HT1080 (cell line): ENCODE measurements around the gene PTPN13. TPM values are rescaled to one million over a fixed set of nuclear protein-coding genes. Genes with fewer than 3 reads are reported as not detected.

Source experiments
- DNase-seq: peaks from one replicate; pipeline ENCODE4 v3.0.0-alpha.2; 2015; ENCODE audit warnings: low read depth
- polyA plus RNA-seq, 2 experiments: library from polyadenylated mRNA; depleted of rRNA; stranded (reverse); fragments of >200 nt; gene quantifications; 2 replicates each; pipeline ENCODE4 v1.2.3, GENCODE V29; 2015
- total RNA-seq: library from RNA; depleted of rRNA; stranded (reverse); fragments of >200 nt; shearing (Covaris generic); gene quantifications from 2 replicates; pipeline ENCODE4 v1.2.3, GENCODE V29; 2014; rRNA removed

PTPN13 gene, protein sequence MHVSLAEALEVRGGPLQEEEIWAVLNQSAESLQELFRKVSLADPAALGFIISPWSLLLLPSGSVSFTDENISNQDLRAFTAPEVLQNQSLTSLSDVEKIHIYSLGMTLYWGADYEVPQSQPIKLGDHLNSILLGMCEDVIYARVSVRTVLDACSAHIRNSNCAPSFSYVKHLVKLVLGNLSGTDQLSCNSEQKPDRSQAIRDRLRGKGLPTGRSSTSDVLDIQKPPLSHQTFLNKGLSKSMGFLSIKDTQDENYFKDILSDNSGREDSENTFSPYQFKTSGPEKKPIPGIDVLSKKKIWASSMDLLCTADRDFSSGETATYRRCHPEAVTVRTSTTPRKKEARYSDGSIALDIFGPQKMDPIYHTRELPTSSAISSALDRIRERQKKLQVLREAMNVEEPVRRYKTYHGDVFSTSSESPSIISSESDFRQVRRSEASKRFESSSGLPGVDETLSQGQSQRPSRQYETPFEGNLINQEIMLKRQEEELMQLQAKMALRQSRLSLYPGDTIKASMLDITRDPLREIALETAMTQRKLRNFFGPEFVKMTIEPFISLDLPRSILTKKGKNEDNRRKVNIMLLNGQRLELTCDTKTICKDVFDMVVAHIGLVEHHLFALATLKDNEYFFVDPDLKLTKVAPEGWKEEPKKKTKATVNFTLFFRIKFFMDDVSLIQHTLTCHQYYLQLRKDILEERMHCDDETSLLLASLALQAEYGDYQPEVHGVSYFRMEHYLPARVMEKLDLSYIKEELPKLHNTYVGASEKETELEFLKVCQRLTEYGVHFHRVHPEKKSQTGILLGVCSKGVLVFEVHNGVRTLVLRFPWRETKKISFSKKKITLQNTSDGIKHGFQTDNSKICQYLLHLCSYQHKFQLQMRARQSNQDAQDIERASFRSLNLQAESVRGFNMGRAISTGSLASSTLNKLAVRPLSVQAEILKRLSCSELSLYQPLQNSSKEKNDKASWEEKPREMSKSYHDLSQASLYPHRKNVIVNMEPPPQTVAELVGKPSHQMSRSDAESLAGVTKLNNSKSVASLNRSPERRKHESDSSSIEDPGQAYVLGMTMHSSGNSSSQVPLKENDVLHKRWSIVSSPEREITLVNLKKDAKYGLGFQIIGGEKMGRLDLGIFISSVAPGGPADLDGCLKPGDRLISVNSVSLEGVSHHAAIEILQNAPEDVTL (N-terminal part only)
- total RNA-seq, result 7.9 and 12.0 TPM in 2 replicates
- 4.7 and 7.8 TPM in 2 replicates for polyA plus RNA-seq (2015; cell fraction: cytosol; rRNA removed)
- 13.0 and 13.4 TPM in 2 replicates for polyA plus RNA-seq (2015; cell fraction: nucleus; rRNA removed)

DNA sequence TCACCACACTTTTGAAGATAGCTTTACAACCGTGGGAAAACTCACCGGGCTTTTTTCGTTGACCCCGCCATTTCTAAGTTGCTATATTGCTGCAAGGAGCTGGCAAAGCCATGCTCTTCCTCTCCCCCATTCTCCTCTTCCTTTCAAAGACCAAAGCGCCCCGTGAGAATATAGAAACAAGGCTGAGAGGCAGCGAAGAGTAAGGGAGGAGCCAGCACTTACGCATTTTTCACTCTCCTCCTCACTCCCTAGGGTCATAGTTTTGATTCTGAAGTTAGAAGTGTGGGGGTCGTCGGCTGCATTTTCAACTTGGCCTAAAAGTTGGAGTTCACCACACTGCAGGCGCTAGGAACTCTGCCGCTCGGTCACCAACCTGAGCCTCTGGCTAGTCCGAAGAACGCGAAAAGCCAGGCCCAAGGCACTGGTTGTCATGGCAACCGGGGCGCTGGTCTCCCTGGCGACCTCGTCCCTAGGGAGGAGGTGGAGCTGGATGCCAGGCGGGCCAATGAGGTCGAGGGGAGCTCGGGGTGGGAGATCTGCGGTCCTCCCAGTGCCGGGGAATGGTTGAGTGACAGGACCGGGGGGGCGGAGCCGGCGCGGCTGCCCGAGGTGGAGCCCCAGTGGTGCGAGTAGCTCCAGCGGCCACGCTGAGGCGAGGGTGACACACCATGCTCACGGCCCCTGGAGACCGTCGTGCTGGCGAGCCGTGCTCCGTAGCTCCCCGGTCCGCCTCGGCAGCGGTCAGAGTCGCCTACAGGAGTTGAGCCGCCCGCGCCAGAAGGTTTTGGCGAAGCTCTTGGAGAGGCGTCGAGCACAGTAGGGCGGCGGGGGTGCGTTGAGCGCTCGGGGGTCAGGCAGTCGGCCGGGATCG, at the start of gene PTPN13:
PTPN13 (plus strand) TSS at position 628 of the 871 bp plus-strand sequence. CDS start 40,942 bp downstream, outside the sequence.
- DNase-seq, result peak; percentile 99

DNA sequence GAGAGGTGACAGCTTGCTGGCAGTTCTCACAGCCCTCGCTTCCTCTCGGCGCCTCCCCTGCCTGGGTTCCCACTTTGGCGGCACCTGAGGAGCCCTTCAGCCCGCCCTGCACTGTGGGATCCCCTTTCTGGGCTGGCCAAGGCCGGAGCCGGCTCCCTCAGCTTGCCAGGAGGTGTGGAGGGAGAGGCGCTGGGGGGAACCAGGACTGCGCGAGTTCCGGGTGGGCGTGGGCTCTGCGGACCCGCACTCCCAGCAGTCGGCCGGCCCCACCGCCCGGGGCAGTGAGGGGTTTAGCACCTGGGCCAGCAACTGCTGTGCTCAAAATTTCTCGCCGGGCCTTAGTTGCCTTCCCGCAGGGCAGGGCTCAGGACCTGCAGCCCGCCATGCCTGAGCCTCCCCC, 47.0 kb upstream of the PTPN13 start:
- no peak for DNase-seq

DNA sequence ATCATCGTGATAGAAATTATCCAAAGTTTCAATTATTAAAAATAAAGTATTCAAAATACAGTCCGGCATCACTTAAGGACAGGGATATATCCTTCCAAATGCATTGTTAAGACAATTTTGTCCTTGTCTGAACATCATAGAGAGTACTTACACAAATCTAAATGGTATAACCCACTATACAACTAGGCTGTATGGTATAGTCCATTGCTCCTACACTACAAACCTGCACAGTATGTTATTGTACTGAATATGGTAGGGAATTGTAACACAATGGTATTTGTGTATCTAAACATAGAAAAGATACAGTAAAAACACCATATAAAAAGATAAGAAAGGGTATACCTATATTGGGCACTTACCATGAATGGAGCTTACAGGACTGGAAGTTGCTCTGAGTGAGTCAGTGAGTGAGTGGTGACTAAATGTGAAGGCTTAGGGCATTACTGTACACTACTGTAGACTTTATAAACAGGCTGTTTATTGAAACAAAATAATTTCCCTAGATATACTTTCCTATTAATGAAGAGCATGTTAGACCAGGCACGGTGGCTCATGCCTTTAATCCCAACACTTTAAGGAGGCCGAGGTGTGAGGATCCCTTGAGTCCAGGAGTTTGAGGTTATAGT, 44.8 kb upstream of the PTPN13 start:
- peak; percentile 45 for DNase-seq

DNA sequence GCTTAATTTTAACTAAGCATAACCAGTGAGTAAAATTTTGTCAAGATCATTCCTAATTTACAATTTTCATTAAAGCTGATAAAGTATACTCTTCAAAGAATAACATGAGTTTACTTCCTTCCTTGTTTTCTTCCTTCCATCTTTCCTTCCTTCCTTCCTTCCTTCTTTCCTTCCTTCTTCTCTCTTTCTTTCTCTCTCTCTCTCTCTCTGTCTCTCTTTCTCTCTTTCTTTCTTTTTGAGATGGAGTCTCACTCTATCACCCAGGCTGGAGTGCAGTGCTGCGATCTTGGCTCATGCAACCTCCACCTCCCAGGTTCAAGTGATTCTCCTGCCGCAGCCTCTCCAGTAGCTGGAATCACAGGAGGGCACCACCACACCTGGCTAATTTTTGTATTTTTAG, 42.7 kb upstream of the PTPN13 start:
- no peak for DNase-seq

DNA sequence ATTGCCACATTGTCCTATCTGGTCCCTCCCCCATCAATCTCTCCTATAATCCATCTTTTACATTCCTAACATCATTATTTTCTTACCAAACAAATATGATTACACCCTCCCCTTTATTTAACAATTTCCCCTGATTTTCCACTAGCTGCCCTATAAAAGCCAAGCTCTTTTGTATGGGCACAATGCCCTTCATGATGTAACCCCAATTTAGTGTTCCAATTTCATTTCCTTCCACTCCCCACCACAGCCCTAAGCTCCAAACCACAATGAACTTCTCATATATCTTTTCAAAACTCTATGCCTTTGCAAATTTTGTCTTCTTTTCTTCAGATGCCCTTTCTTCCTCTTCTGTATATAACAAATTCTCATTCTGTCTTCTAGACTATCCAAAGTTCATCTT, 39.5 kb upstream of the PTPN13 start:
- DNase-seq, result peak; percentile 3

DNA sequence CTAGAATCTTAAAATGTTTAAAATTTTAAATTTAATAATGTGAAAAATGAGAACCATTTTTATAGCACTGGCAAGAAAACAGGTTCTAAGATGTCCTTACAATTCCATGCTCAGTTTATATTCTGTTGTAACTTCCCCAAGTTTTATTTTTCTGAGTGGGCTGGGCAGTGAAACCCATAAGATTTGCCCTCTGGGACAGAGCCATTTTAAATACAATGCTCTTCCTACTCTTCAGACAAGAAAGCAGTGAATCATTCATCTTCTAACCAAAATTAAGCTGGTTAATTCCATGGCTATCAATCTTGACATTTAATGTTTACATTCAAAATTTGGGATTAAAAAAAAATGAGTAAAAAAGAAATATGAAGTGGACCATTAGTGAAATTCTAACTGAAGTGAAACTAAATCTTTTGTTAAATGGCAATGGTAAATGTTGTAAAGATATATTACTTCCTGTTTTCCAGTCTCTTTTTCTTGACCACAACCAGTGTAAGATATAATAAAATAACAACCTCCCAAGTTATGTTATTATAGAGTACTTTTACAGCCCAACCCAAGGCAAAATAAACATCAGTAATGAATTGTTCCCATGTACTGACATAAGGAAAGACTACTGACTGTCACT, 37.2 kb upstream of the PTPN13 start:
- DNase-seq, result peak; percentile 24

DNA sequence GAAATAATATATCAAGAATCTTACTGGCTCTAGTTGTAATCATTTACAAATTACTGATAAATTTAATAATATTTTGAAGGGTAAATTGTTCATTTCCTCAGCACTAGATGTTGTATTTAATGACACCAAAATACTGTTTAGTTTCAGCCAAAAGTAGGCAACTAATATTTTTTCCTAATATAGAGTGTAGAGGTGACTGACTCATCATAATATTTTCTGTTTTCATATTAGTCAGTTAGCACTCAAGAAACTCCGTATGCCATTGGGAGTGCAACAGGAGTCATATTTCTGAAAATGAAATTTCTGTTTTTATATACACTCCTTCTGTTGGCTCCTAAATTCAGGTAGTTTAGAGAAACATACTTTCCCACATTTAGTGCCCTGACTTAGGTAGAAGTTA, 36.6 kb upstream of the PTPN13 start:
- no peak for DNase-seq

DNA sequence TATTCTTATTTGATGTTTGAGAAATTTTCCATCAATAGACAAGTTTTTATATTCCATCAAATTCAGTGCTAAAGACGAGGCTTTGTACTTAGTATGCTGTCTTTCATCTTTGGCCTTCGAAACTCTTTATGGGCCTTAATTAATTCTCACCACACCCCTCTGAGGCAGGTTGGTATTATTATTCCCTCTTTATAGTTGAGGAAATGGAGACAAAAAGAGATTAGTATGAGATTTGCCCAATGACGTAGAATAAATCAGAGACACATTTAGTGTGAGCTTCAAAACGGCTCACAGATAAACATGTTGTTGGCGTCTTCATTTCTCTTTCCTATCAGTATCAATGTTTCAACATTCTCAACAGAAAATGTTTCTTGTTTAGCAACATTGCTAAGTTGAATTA, 35.9 kb upstream of the PTPN13 start:
- DNase-seq, result no peak

DNA sequence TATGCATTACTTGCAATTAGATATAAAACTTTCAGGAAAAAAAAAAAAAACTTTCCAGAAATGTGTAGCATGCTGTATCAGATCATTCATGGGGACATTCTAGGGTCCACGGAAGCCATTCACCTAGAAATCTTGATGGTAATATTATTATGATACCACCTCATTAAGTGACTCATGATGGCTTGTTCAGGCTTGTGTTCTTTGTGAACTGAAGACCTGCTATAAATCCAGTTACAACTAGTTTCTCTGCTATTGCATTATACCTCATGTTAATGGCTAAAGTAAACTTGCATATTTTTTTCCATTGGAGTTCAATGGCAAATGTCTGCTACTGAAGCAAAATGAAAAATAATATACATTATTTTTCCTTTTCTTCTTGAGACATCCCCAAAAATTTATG, 35.3 kb upstream of the PTPN13 start:
- DNase-seq, result no peak

DNA sequence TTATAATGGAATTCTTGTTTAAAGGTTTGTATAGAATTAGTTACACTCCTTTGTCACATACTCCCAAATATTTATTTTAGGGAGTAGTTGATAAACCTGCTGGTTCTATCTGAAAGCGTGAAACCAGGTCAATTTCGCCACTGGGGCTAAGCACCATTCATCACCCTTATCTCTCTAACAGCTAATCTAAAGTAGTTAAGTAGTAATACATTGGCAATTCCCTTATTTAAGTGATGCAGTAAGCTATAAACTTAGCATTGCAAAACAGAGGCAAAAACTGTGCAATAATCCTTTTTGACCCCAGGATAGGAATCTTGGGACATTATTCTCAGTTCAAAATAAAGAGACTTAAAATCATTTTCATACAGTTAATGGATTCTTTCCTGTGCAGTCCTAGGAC, 33.7 kb upstream of the PTPN13 start:
- no peak for DNase-seq

DNA sequence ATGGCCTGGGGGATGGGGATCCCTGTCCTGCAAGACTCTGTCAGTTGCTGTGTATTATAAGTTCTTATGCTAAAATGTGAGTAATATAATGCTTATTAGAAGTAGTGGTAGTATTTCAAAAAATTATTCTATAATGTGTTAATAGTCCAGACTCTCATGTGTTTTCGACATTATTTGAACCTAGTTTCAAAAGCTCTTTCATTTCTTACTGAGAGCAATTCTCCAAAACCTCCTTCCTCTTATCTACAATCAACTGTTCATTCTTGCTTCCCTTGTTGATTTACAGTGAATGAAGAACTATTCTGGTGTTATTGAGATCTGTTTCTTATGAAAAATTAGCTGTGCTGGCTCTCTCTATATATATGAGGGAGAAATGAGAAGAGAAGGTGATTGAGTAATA, 32.9 kb upstream of the PTPN13 start:
- no peak for DNase-seq

DNA sequence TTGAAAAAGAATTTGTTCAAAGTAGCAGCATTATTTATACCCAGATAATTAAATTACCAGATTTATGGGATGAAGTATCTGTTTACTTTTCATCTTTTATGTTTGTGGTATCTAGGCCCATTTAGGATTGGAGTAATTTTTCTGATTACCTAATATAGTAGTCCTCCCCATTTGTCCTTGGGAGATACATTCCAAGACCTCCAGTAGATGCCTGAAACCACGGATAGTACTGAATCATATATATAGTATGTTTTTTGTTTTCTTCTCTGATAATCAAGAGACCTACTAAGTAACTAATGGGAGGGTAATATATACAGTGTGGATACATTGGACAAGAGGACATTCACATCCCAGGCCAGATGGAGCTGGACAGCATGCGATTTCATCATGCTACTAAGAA, 30.7 kb upstream of the PTPN13 start:
- DNase-seq, result no peak

DNA sequence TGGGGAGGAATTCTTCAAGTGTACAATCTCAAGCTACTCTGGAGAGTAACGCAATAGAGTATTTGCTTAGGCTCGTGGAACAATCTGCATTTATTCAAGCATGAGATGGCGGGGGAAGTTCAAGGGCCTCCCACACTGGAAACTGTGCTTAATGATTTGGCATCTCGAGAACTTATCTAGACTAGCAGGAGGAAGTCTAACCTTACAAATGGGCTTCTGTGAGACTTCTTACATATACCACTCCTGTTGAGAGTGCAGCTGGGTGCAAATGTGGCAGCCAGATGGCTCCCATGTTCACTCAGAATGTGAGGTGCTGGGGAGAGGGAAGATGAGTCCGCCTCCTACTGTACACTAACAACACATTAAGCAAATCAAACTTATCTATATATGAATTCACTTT, 29.3 kb upstream of the PTPN13 start:
- DNase-seq, result no peak

DNA sequence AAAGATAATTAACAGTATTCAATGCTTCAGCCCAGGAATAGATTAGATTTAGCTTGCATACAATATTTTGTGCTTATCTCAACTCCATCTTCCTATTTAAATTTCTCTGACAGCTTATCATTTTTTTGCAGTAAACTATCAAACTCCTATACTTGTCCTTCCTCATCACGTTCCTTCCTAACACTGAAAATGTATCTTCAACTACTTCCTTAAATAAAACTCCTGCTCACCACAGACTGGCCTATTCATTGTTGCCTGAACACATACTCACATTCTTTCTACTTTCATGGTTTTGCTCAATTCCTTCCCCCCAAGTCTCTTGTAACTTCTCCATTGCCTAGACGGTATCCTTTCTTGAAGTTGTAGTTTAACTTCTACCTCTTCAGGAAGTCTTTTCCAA, 28.5 kb upstream of the PTPN13 start:
- DNase-seq, result no peak

DNA sequence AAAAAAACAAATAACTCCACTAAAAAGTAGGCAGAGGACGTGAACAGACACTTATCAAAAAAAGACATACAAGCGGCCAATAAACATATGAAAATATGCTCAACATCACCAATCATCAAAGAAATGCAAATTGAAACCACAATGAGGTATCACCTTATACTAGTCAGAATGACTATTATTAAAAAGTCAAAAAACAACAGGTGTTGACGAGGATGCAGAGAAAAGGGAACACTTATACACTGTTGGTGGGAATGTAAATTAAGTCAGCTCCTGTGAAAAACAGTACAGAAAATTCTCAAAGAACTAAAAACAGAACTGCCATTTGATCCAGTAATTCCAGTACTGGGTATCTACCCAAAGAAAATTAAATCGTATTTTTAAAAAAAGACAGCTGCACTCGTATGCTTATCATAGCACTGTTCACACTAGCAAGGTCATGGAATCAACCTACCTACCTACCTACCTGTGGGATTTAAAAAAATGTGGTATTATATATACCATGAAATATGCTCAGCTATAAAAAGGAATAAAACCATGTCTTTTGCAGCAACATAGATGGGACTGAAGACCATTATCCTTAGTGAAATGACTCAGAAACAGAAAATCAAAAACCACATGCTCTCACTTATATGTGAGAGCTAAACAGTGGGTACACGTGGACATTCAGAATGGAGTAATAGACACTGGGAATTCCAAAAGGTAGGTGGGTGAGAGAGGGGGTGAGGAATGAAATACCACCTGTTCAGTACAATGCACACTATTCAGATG, 24.8 kb upstream of the PTPN13 start:
- no peak for DNase-seq

DNA sequence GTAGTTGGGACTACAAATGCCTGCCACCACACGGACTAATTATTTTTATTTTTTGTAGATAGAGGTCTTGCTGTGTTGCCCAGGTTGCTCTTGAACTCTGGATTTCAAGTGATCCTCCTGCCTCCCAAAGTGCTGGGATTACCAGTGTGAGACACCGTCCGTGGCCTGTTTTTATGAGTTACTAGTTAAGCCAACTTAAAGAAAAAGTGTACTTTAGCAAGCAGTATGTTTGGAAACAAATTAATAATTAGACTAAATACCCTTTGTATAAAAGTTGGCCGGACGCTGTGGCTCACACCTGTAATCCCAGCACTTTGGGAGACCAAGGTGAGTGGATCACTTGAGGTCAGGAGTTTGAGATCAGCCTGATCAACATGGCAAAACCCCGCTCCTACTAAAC, 14.2 kb upstream of the PTPN13 start:
- no peak for DNase-seq

DNA sequence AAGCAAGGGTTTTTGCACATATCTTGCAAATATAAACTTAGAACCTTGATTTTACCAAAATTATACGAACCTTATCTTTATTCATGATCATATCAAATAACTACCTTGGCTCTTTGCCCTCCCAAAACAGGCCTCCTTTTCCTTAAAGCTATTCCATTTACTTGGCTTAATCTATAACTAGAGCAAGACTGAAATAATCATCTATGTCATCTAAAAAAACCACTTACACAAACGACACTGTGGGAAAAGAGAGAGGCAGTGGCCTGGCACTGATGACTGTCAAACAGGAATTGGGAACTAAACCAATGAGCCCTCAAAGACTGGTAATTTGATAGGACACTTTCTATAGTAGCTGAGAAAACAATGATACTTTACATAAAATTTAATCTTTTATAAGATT, 11.7 kb upstream of the PTPN13 start:
- DNase-seq, result peak; percentile 11

DNA sequence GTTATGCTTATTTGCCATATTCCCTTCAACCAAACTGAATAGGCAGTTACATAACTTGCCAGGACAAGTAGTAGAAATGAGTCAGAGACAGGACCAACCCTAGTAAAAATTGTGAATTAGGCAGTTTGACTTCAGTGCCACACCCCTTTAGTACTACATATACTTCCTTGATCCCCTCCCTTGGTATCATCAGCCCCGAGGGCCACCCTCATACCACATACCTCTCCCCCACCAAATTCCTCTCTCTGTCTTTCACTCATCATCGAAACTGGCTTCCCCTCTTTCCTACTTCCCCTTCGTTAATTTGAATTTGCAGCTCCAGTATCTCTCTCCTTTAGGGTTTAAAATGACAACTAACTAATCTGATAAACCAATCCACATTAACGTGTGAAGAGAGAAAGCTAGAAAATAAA, 7.9 kb upstream of the PTPN13 start:
- DNase-seq, result peak; percentile 21
